IPS-20b (cell line): Measurements from ENCODE around the gene TMEM203.

Experiments
- H3K27ac ChIP-seq: one replicate; pipeline ENCODE4 v1.5.1; 2013; ENCODE audit warnings: low read length
- H3K27me3 ChIP-seq: 2 replicates; pipeline ENCODE4 v1.6.1; 2013; ENCODE audit warnings: mild to moderate bottlenecking, low read length, inconsistent platforms; ENCODE audit not compliant: insufficient read depth
- H3K36me3 ChIP-seq: 2 replicates; pipeline ENCODE4 v1.6.1; 2013; ENCODE audit warnings: low read depth, mild to moderate bottlenecking, inconsistent platforms, low read length, moderate library complexity; ENCODE audit not compliant: insufficient read depth
- H3K4me1 ChIP-seq: 2 replicates; pipeline ENCODE4 v1.6.1; 2013; ENCODE audit warnings: mild to moderate bottlenecking, control low read depth, inconsistent platforms, low read length, moderate library complexity; ENCODE audit not compliant: insufficient read depth
- H3K4me3 ChIP-seq: 2 replicates; pipeline ENCODE4 v1.5.1; 2013; ENCODE audit warnings: mild to moderate bottlenecking, low read length, inconsistent platforms
- H3K9ac ChIP-seq: 2 replicates; pipeline ENCODE4 v1.6.1; 2013; ENCODE audit warnings: low read depth, mild to moderate bottlenecking, inconsistent platforms, low read length, moderate library complexity
- H3K9me3 ChIP-seq: 2 replicates; pipeline ENCODE4 v1.6.1; 2013; ENCODE audit warnings: mild to moderate bottlenecking, low read depth, low read length, inconsistent platforms; ENCODE audit not compliant: insufficient read depth

The TMEM203 gene

GRCh38 chr9:137201205-137201868 is 4.1 kb downstream of the TMEM203 start:
- no peaks in the 10 kb centered on the region for H3K9me3 ChIP-seq
- H3K4me3 ChIP-seq: peak overlapping the region; percentile 87
- H3K4me1 ChIP-seq: peaks cover 5% of the 10 kb centered on the region
- H3K9ac ChIP-seq: peak overlapping the region; percentile 88
- H3K27ac ChIP-seq: peak overlapping the region; percentile 55
- H3K27me3 ChIP-seq: no peaks in the 10 kb centered on the region
- H3K36me3 ChIP-seq: no peaks in the 10 kb centered on the region

DNA sequence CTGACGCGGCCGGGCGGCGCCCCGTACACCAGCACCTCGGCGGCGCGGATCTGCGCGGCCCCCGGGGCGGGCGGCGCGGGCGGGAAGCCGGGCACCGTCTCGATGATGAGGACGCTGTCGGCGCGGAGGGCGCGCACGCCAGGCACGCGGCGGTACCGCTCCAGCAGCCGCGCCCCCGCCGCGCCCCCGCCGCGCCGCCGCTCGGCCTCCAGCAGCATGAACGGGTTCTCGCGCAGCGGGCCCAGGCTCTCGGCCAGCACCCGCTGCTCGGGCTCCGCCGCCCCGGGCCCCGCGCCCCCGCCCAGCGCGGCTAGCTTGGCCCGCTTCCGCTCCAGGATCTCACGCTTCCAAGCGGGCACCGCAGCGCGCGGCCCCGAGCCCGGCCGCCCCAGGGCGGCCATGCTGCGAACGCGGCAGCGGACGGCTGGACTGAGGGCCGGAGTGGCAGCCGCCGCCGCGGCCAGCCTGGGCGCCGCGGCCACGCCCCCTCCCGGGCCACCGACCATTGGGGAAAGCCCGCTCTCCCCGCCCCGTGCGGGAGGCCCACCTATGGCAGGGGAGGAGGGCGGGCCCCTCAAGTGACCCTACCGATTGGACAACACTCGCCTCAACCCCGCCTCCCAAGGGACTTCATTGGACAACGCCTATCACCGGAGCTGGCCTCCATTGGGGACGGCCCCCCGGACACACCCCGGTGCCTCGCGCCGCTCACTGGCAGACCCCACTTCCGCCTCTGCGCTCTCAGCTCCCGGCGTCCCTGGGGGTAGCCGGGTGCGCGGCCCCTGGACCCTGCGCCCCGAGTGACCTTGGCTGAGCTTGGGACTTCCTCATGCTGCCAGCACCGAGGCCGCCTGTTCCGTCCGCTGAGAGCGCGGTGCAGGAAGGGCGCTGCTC is 4.9 kb downstream of the TMEM203 start, which contains the start of gene TPRN:
TPRN (minus strand) TSS at position 431 of the 894 bp plus-strand sequence; CDS start at position 401, 30 bp downstream.
- peak within 1 kb of the TSS; percentile 88 for H3K9ac ChIP-seq
- H3K4me1 ChIP-seq: peaks cover 2% of the 10 kb centered on the region; the same call in 1 of the 2 replicates

DNA sequence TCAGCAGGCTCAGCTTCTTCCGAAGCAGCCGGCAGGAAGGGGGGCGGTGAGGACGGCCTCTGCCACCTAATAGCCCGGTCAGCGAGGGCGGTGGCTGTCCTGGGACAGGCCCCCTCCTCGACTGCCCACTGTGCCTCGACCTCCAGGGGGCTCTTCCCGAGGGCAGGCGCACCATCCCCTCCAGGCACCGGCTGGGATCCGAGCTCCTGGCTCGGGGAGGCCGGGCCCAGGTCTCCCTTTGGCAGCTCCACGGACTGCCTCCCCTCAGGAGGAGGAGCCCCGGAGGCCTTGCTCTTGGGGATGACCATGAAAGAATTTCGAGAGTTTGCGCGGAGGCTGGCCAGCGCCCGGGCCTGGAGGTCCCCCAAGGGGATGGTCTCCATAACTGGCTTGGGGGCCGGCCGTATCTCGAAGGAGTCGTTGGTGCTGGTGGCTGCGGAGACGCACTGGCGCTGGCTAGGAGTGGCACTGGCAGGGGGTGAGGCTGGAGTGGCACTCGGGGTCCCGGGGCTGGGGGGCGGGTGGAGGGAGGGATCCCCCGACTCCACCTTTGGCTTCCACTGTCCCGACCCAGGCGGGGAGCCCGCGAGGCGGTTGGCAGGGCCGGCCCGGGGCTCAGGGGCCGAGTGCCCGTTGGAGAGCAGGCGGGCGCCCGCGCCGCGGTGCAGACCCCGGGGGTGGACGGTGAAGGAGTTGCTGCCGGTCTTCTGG is 5.9 kb downstream of the TMEM203 start:
- Histone ChIP-seq H3K36me3 (no peaks in the 10 kb centered on the region), H3K4me1 (peaks cover 2% of the 10 kb centered on the region; the same call in 1 of the 2 replicates), H3K27me3 (no peaks in the 10 kb centered on the region), H3K9ac (no peak overlapping the region), H3K4me3 (peak overlapping the region; percentile 49; the same call in 1 of the 2 replicates), H3K9me3 (no peaks in the 10 kb centered on the region), H3K27ac (no peak overlapping the region)

More for the DNA sequence above, 4.9 kb downstream of the TMEM203 start, which contains the start of gene TPRN:
- Histone ChIP-seq H3K27me3 (no peaks in the 10 kb centered on the region), H3K36me3 (no peaks in the 10 kb centered on the region), H3K9me3 (no peaks in the 10 kb centered on the region), H3K4me3 (peak within 1 kb of the TSS; percentile 87), H3K27ac (peak within 1 kb of the TSS; percentile 55)

DNA sequence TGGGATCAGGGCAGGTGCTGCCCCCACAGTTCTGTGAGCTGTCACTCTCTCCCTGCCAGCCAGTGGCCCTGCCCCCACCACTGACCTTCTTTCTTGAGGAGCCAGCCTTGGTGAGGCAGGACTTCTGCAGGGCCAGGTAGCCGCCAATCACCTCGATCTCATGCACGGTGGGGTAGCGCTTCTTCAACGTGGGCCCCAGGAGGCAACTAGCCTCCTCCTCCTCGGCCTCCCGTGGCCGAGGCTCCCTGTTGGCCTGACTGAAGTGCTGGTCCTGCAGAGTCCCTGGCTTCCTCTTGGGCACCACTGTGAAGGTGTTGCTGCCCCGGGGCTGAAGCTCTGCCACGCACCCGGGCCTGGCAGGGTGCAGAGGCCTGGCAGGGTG is 6.6 kb downstream of the TMEM203 start:
- Histone ChIP-seq H3K9me3 (no peaks in the 10 kb centered on the region), H3K36me3 (no peaks in the 10 kb centered on the region), H3K27me3 (no peaks in the 10 kb centered on the region), H3K4me3 (no peak overlapping the region; the same call in 1 of the 2 replicates), H3K4me1 (0 out of 2 replicates have a peak, but pooled peaks cover 2% of the 10 kb centered on the region), H3K9ac (no peak overlapping the region), H3K27ac (no peak overlapping the region)

GRCh38 chr9:137198051-137198901 is 7.2 kb downstream of the TMEM203 start:
- Histone ChIP-seq H3K36me3 (no peaks in the 10 kb centered on the region), H3K27me3 (no peaks in the 10 kb centered on the region), H3K9me3 (no peaks in the 10 kb centered on the region), H3K4me3 (no peak overlapping the region), H3K9ac (no peak overlapping the region), H3K4me1 (0 out of 2 replicates have a peak, but pooled peaks cover 2% of the 10 kb centered on the region), H3K27ac (no peak overlapping the region)

GRCh38 chr9:137195525-137196220 is 9.8 kb downstream of the TMEM203 start:
- no peaks in the 10 kb centered on the region for H3K4me1 ChIP-seq
- H3K36me3 ChIP-seq: peaks cover 4% of the 10 kb centered on the region; the same call in 1 of the 2 replicates
- no peak overlapping the region for H3K4me3 ChIP-seq
- no peaks in the 10 kb centered on the region for H3K9me3 ChIP-seq
- no peak overlapping the region for H3K27ac ChIP-seq
- no peak overlapping the region for H3K9ac ChIP-seq
- no peaks in the 10 kb centered on the region for H3K27me3 ChIP-seq

DNA sequence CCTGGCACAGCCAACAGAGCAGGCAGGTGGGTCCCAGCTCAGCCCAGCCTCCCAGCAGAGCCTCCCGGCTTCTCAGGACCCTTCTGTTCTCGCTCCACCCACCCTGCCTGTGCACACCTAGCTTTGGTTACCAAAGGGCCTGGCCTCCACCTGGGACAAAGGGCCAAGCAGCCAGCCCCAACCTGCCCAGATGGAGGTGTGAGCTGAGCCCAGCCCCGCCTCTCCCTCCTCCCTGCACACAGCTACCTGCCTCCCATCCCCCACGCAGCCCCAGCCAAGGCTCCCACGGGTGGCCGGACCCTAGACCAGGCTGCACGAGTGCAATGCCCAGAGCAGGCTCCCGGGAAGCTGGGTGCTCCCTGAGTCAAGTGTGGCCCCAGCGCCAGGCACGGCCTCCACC is 10.5 kb downstream of the TMEM203 start:
- H3K4me3 ChIP-seq: no peak overlapping the region
- H3K27ac ChIP-seq: no peak overlapping the region
- H3K27me3 ChIP-seq: no peaks in the 10 kb centered on the region
- no peaks in the 10 kb centered on the region for H3K9me3 ChIP-seq
- no peak overlapping the region for H3K9ac ChIP-seq
- peaks cover 4% of the 10 kb centered on the region; the same call in 1 of the 2 replicates for H3K36me3 ChIP-seq
- no peaks in the 10 kb centered on the region for H3K4me1 ChIP-seq

DNA sequence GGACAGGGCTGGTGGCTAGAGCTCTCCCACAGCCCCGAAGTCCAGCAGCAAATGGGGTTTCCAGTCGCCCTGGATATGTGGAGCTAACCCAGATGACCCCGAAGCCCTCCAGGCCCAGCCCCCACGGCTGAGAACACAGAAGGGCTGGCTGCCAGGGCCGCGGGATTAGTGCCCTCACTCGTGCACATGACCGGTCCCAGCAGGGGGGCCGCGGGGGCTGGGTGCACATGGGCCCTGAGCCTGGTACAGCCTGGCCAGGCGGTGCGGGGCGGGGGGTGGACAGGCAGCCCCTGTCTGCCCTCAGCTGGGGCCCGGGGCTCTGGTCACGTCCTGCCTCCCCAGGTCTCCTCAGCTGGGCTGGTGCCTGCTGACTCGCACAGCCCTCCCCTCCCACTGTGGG is 11.1 kb downstream of the TMEM203 start:
- Histone ChIP-seq H3K36me3 (peaks cover 4% of the 10 kb centered on the region; the same call in 1 of the 2 replicates), H3K27me3 (no peaks in the 10 kb centered on the region), H3K9me3 (no peaks in the 10 kb centered on the region), H3K27ac (no peak overlapping the region), H3K4me3 (no peak overlapping the region), H3K9ac (no peak overlapping the region), H3K4me1 (peaks cover 4% of the 10 kb centered on the region; the same call in 1 of the 2 replicates)

- H3K36me3 ChIP-seq: peaks cover 4% of the 10 kb centered on the region; the same call in 1 of the 2 replicates
- no peaks in the 10 kb centered on the region for H3K9me3 ChIP-seq
- H3K27me3 ChIP-seq: no peaks in the 10 kb centered on the region
- H3K27ac ChIP-seq: no peak overlapping the region
- no peak overlapping the region for H3K4me3 ChIP-seq
- H3K9ac ChIP-seq: no peak overlapping the region
- H3K4me1 ChIP-seq: peaks cover 5% of the 10 kb centered on the region; the same call in 1 of the 2 replicates
These were observed 11.7 kb downstream of the TMEM203 start for GRCh38 chr9:137193771-137194170.

DNA sequence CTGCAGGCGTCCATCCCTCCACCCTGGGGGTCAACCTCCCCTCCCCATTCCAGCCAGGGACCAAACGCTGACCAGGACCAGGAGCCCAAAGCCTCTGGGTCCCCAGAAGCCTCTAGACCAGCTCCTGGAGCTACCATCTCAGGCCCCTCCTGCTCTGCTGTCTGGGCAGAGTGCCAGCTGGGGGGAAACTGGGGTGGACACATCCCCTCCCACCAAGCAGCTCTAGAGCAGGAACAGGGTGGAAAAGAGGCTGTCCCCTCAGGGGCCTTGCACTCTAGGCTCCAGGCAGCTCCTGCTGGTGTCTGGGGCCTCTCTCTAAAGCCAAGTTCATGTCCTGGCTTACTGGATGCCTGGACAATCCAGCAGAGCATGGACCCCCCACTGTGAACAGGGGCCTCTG is 12.6 kb downstream of the TMEM203 start:
- Histone ChIP-seq H3K4me3 (no peak overlapping the region), H3K4me1 (peaks cover 5% of the 10 kb centered on the region; the same call in 1 of the 2 replicates), H3K9ac (no peak overlapping the region), H3K36me3 (peaks cover 4% of the 10 kb centered on the region; the same call in 1 of the 2 replicates), H3K27ac (no peak overlapping the region), H3K9me3 (no peaks in the 10 kb centered on the region), H3K27me3 (no peaks in the 10 kb centered on the region)
